Peyer's patch (tissue), 4 donors: ENCODE measurements around the gene WDR5.

Experiments used
- CTCF ChIP-seq, 6 experiments: fragments of 450-650 bp in 4 of 6; fragments of 200-600 bp in 2 of 6; sonication (generic) in 1 of 6; IDR thresholded peaks; one replicate each; pipeline ENCODE4 v1.5.1; 2017 to 2019; ENCODE audit warnings: antibody characterized with exemption in 6 of 6, mild to moderate bottlenecking in 3 of 6, moderate library complexity in 1 of 6
- POLR2A ChIP-seq, 2 donors: fragments of 450-650 bp; IDR thresholded peaks; one replicate each; pipeline ENCODE4 v1.5.1; 2017; ENCODE audit warnings: antibody characterized with exemption in 2 of 2, mild to moderate bottlenecking in 2 of 2, moderate library complexity in 2 of 2

GRCh38 chr9:134175291-134175807, 39.5 kb downstream of the WDR5 start:
- TF ChIP-seq POLR2A (IDR thresholded peaks at IDR 0.05) (no peak), CTCF (IDR thresholded peaks at IDR 0.05) (no peak)
